Measurements from ENCODE around the gene CNIH3.

GRCh38 chr1:224662870-224663269 lies 46.8 kb downstream of the CNIH3 start:
- TF ChIP-seq CTCF (IDR thresholded peaks at IDR 0.05) (no peak), REST (IDR thresholded peaks at IDR 0.05; ENCODE audit: insufficient read depth in 1 of 2, low read depth in 2 of 2, low read length in 1 of 2) (no peak), SIN3A (IDR thresholded peaks at IDR 0.05; ENCODE audit: borderline replicate concordance, insufficient read depth, low read depth, low read length) (no peak), POLR2AphosphoS5 (IDR thresholded peaks at IDR 0.05; ENCODE audit: low read depth, low read length) (no peak)
